Breast epithelium (tissue), 3 donors: ENCODE results near the gene BRF1.

Experiments
- CTCF ChIP-seq, 3 donors: fragments of 450-650 bp; IDR thresholded peaks; one replicate each; pipeline ENCODE4 v1.5.1; 2016 to 2017; ENCODE audit warnings: antibody characterized with exemption in 3 of 3, mild to moderate bottlenecking in 3 of 3, moderate library complexity in 3 of 3
- POLR2A ChIP-seq: fragments of 450-650 bp; IDR thresholded peaks from one replicate; pipeline ENCODE4 v1.6.1; 2016; ENCODE audit warnings: antibody characterized with exemption, mild to moderate bottlenecking, moderate library complexity

- no peak for TF ChIP-seq POLR2A
- TF ChIP-seq CTCF (IDR thresholded peaks at IDR 0.05) = no peak
Measured at GRCh38 chr14:105326568-105326867, 25.7 kb upstream of the BRF1 start.
